Heart right ventricle (tissue), 16 donors: ENCODE measurements around the gene FREY1. TPM values are rescaled to one million over a fixed set of nuclear protein-coding genes. Genes with fewer than 3 reads are reported as not detected.
A peak's percentile ranks its signal among the peaks of the same experiment; 100 is the strongest.

Experiments
- ATAC-seq, 8 donors: fragments of 200-7000 bp; cut with Tn5 transposase; one replicate each; pipeline ENCODE4 v1.9.1; 2020; ENCODE audit warnings: mild to moderate bottlenecking in 8 of 8, moderate library complexity in 8 of 8, moderate number of reproducible peaks in 1 of 8
- DNase-seq, 2 donors: peaks; one replicate each; pipeline ENCODE4 v3.0.0-alpha.2; 2020
- H3K27ac ChIP-seq, 10 donors: fragments of 200-600 bp; sonication (generic) in 2 of 10; one replicate each; pipeline versions ENCODE4 v1.5.0 to v1.8.0; 2020 to 2022; ENCODE audit warnings: mild to moderate bottlenecking in 3 of 10
- H3K27me3 ChIP-seq, 7 donors: fragments of 200-600 bp; one replicate each; pipeline ENCODE4 v1.8.0; 2021 to 2022; ENCODE audit warnings: mild to moderate bottlenecking in 2 of 7
- H3K36me3 ChIP-seq, 9 donors: fragments of 200-600 bp; sonication (generic) in 1 of 9; one replicate each; pipeline versions ENCODE4 v1.5.0 to v1.8.0; 2020 to 2022; ENCODE audit warnings: mild to moderate bottlenecking in 2 of 9
- H3K4me1 ChIP-seq, 9 donors: fragments of 200-600 bp; sonication (generic) in 1 of 9; one replicate each; pipeline versions ENCODE4 v1.5.0 to v1.8.0; 2020 to 2022; ENCODE audit warnings: mild to moderate bottlenecking in 4 of 9
- H3K4me3 ChIP-seq, 10 donors: fragments of 200-600 bp; sonication (generic) in 2 of 10; one replicate each; pipeline versions ENCODE4 v1.5.0 to v1.8.0; 2020 to 2022; ENCODE audit warnings: mild to moderate bottlenecking in 7 of 10, moderate library complexity in 2 of 10
- H3K9me3 ChIP-seq, 11 donors: fragments of 200-600 bp in 10 of 11; sonication (generic) in 2 of 11; one replicate each; pipeline versions ENCODE4 v1.5.0 to v1.8.0; 2013 to 2022; ENCODE audit warnings: mild to moderate bottlenecking in 2 of 11, control low read depth in 1 of 11, moderate library complexity in 1 of 11
- CTCF ChIP-seq, 9 donors: fragments of 200-600 bp; sonication (generic) in 2 of 9; IDR thresholded peaks; one replicate each; pipeline versions ENCODE4 v1.5.0 to v1.8.0; 2021 to 2022; ENCODE audit warnings: antibody characterized with exemption in 9 of 9, mild to moderate bottlenecking in 5 of 9, moderate library complexity in 1 of 9
- WGBS, 2 donors: extraction: QIAGEN DNeasy Blood & Tissue Kit; methylation state at CpG; one replicate each; pipeline ENCODE4 v1.1.7; 2013; ENCODE audit warnings: inconsistent platforms in 1 of 2; 5-methylcytosine and 5-hydroxymethylcytosine counted together
- intact Hi-C, 10 donors: fragments of 100-400 bp; cut with DNase I; formaldehyde crosslinking; loops; one replicate each; pipeline versions ENCODE4 v1.11.1 to v1.14.2; 2022
- polyA plus RNA-seq, 2 donors: library from polyadenylated mRNA; stranded (reverse); fragments of 200-250 nt; gene quantifications; one replicate each; pipeline ENCODE4 v1.2.3, GENCODE V29; 2013
- total RNA-seq, 10 donors: library from RNA; stranded (reverse); fragmentation: NEBNext Ultra II Directional in 3 of 10; extraction: Animal tissue kit (Norgen Biotek cat#: 25700) in 3 of 10; gene quantifications; one replicate each; pipeline versions ENCODE4 v1.2.1 to v1.2.4, GENCODE V29; 2021 to 2023
- donor health status: Arrhythmogenic right ventricular cardiomyopathy.
- donor health status: ischemic (EF 13 %, LVEDD 7.1; RV severe dilation, severe dysfunction).
- donor health status: healthy with polysubstance abuse.
- donor health status: DM: no; HTN: yes; CAD: no.
- donor health status: DM: no; HTN: no; CAD: no.
- donor health status: ischemic (EF 25% LVEDD 6.9; RV normal size, moderate dysfunction).
- donor health status: ischemic (EF 25% LVEDD 5.7; RV mildly dilated, moderate dysfunction).
- donor health status: healthy.
- donor health status: DM: yes; HTN: yes; CAD: no.
- donor health status: Ischemic cardiomyopathy.
- donor health status: ischemic (EF 35%, LVEDD 5.7; RV mildly dilated, moderate dysfunction).
- donor health status: nonischemic (EF 11% LVEDD 7.7; RV severe dilation, severe dysfunction).
- donor health status: DM: yes; HTN: yes; CAD: no.
- donor health status: PGD.
- donor health status: ischemic (EF 29% LVEDD 5.4; RV normal size, mild dysfunction).
- donor health status: nonischemic (EF 23%, LVEDD 6.1; RV moderate dilation, normal function).

FREY1 gene
- total and polyA plus RNA-seq, 12 donors, result 0.22 to 0.59 (median 0.39) TPM; not detected in 7

GRCh38 chr11:45879803-45880686, 27.0 kb downstream of the FREY1 start:
- Histone ChIP-seq H3K4me1 (peaks cover 0 to 26% (median 6%) of the 10 kb centered on the region in 9 donors), H3K27ac (no peak overlapping the region), H3K36me3 (peaks cover 0 to 86% (median 32%) of the 10 kb centered on the region in 9 donors), H3K9me3 (no peaks in the 10 kb centered on the region), H3K27me3 (no peaks in the 10 kb centered on the region), H3K4me3 (no peak overlapping the region)
- ATAC-seq (no peak), DNase-seq (no peak)
- WGBS, 2 donors, result 70% methylated on average over 7 of the region's 7 CpGs
- intact Hi-C loops, result loop anchor here in 4 of 10 donors (10.0 kb wide), 1 partner anchor 125 kb away; no protein-coding TSS in a partner anchor
- no peak for TF ChIP-seq CTCF (IDR thresholded peaks at IDR 0.05)

- TF ChIP-seq CTCF (IDR thresholded peaks at IDR 0.05), result no peak
- no peak overlapping the region for H3K4me3 ChIP-seq
- peaks cover 0 to 24% (median 5%) of the 10 kb centered on the region in 9 donors for H3K4me1 ChIP-seq
- H3K36me3 ChIP-seq, result peaks cover 0 to 100% (median 53%) of the 10 kb centered on the region in 9 donors
- WGBS, 2 donors, result 90 to 91% methylated on average over 3 of the region's 3 CpGs
- ATAC-seq (no peak), DNase-seq (no peak)
- no peaks in the 10 kb centered on the region for H3K27me3 ChIP-seq
- H3K27ac ChIP-seq, result no peak overlapping the region
- no peaks in the 10 kb centered on the region for H3K9me3 ChIP-seq
- intact Hi-C loops, result loop anchor here in 4 of 10 donors (10.0 kb wide), 1 partner anchor 127 kb away; no protein-coding TSS in a partner anchor
Observed at GRCh38 chr11:45877845-45878244, 29.2 kb downstream of the FREY1 start.

- WGBS, 2 donors, result 90 to 92% methylated on average over 8 of the region's 8 CpGs
- DNase-seq (no peak), ATAC-seq (no peak)
- Histone ChIP-seq H3K9me3 (no peaks in the 10 kb centered on the region), H3K27me3 (no peaks in the 10 kb centered on the region), H3K4me3 (no peak overlapping the region), H3K36me3 (peaks cover 0 to 100% (median 54%) of the 10 kb centered on the region in 9 donors), H3K4me1 (peaks cover 0 to 24% (median 6%) of the 10 kb centered on the region in 9 donors), H3K27ac (no peak overlapping the region)
- TF ChIP-seq CTCF (IDR thresholded peaks at IDR 0.05), result no peak
- intact Hi-C loops, result loop anchor here in 4 of 10 donors (10.0 kb wide), 1 partner anchor 128 kb away; no protein-coding TSS in a partner anchor
Observed at GRCh38 chr11:45877221-45877620, 29.9 kb downstream of the FREY1 start.

- Histone ChIP-seq H3K27me3 (no peaks in the 10 kb centered on the region), H3K9me3 (no peaks in the 10 kb centered on the region), H3K36me3 (peaks cover 0 to 100% (median 56%) of the 10 kb centered on the region in 9 donors), H3K4me3 (no peak overlapping the region), H3K4me1 (peaks cover 0 to 17% (median 5%) of the 10 kb centered on the region in 9 donors), H3K27ac (no peak overlapping the region)
- WGBS, 2 donors, result 63 to 69% methylated on average over 6 of the region's 6 CpGs
- no peak for TF ChIP-seq CTCF (IDR thresholded peaks at IDR 0.05)
- intact Hi-C loops, result loop anchor here in 4 of 10 donors (10.0 kb wide), 1 partner anchor 128 kb away; no protein-coding TSS in a partner anchor
- ATAC-seq (peak in 4 of 8 donors; percentile 26 to 85 (median 36)), DNase-seq (no peak)
Observed at GRCh38 chr11:45876401-45876800, 30.7 kb downstream of the FREY1 start.
